HepG2 (cell line): ENCODE measurements around the gene TNK1. TPM values are rescaled to one million over a fixed set of nuclear protein-coding genes. Genes with fewer than 3 reads are reported as not detected.

Experiments used
- ATAC-seq: fragments of 200-7000 bp; cut with Tn5 transposase; 3 replicates; pipeline ENCODE4 v1.9.1; 2020; ENCODE audit warnings: mild to moderate bottlenecking, moderate library complexity
- BruUV-seq: library from RNA; stranded (reverse); fragments of 400-500 nt; replicated peaks from 2 replicates; lab custom pipeline; 2021; lab: Mats Ljungman, UMichigan
- CTCF ChIA-PET: fragments of 300-600 bp; formaldehyde crosslinking; extraction: SDS; loops from one replicate; lab custom pipeline; 2021; ENCODE audit warnings: low total read pairs, inconsistent platforms, low intra/inter-chr PET ratio; lab: Yijun Ruan, JAX
- POLR2A ChIA-PET: fragments of 350-600 bp; sonication (Branson Sonifier 250); formaldehyde crosslinking; loops from one replicate; lab custom pipeline; 2020; ENCODE audit warnings: antibody characterized with exemption, inconsistent platforms; lab: Yijun Ruan, JAX
- DNase-seq: peaks from one replicate; pipeline ENCODE4 v3.0.0-alpha.2; 2015; ENCODE audit warnings: low spot score
- FAIRE-seq: peaks from 3 replicates; lab custom pipeline; 2011; peaks lifted over from hg19 to GRCh38; lab: Jason Lieb, UNC
- H2AFZ ChIP-seq: one replicate; pipeline ENCODE4 v1.6.1; 2011; ENCODE audit warnings: low read length, inconsistent platforms
- H3K27ac ChIP-seq: fragments of 300-600 bp; 3 replicates; pipeline ENCODE4 v1.8.0; 2011; ENCODE audit warnings: mixed run types, mild to moderate bottlenecking, mixed read lengths, low read length, inconsistent platforms; ENCODE audit not compliant: insufficient read depth; ENCODE audit errors: extremely low read length
- H3K27me3 ChIP-seq, 2 experiments: fragments of 200-600 bp in 1 of 2; 2 replicates in 1 of 2; 3 replicates in 1 of 2; pipeline versions ENCODE4 v1.6.0 to v1.8.0; 2011; ENCODE audit warnings: low read length in 2 of 2, mild to moderate bottlenecking in 2 of 2, moderate library complexity in 2 of 2, inconsistent platforms in 1 of 2; ENCODE audit not compliant: insufficient read depth in 2 of 2, control insufficient read depth in 1 of 2
- H3K36me3 ChIP-seq, 2 experiments: fragments of 200-600 bp in 1 of 2; replicated peaks in 1 of 2; 2 replicates in 1 of 2; 3 replicates in 1 of 2; pipeline versions ENCODE4 v1.5.1 to v1.8.0; 2011; ENCODE audit warnings: low read length in 2 of 2, inconsistent platforms in 1 of 2; ENCODE audit not compliant: insufficient read depth in 2 of 2, control insufficient read depth in 1 of 2
- H3K4me1 ChIP-seq: 2 replicates; pipeline ENCODE4 v1.5.1; 2012; ENCODE audit warnings: low read length, inconsistent platforms; ENCODE audit not compliant: insufficient read depth
- H3K4me2 ChIP-seq: 2 replicates; pipeline ENCODE4 v1.6.0; 2011; ENCODE audit warnings: low read depth, low read length, inconsistent platforms
- H3K4me3 ChIP-seq, 3 experiments: fragments of 200-600 bp in 1 of 3; sonication (generic), shearing (Covaris generic) in 1 of 3; replicated peaks in 1 of 3; 2 replicates each; pipeline ENCODE4 v1.5.1; 2011 to 2016; ENCODE audit warnings: low read length in 3 of 3, inconsistent platforms in 2 of 3, low read depth in 2 of 3, mild to moderate bottlenecking in 2 of 3, control low read depth in 1 of 3, mixed read lengths in 1 of 3; ENCODE audit not compliant: insufficient read depth in 1 of 3
- H3K79me2 ChIP-seq: one replicate; pipeline ENCODE4 v1.6.1; 2011; ENCODE audit warnings: low read length, inconsistent platforms; ENCODE audit not compliant: insufficient read depth
- H3K9ac ChIP-seq: 2 replicates; pipeline ENCODE4 v1.6.0; 2011; ENCODE audit warnings: mild to moderate bottlenecking, low read depth, low read length, inconsistent platforms; ENCODE audit not compliant: insufficient read depth
- H3K9me3 ChIP-seq: 2 replicates; pipeline ENCODE4 v1.5.1; 2012; ENCODE audit warnings: mild to moderate bottlenecking, low read length
- H4K20me1 ChIP-seq: 2 replicates; pipeline ENCODE4 v1.6.0; 2011; ENCODE audit warnings: inconsistent platforms, mild to moderate bottlenecking, low read length, moderate library complexity; ENCODE audit not compliant: insufficient read depth
- EHMT2 ChIP-seq: fragments of 200-600 bp; sonication (generic); IDR thresholded peaks from 2 replicates; pipeline ENCODE4 v1.7.0; 2017; ENCODE audit warnings: antibody characterized with exemption, low read depth, low read length, borderline replicate concordance
- MTERF4 ChIP-seq: sonication (generic); formaldehyde crosslinking; IDR thresholded peaks from 2 replicates; pipeline ENCODE4 v1.8.0; 2023; ENCODE audit warnings: mild to moderate bottlenecking, missing genetic modification reagents
- NR2C2 ChIP-seq: sonication (generic); formaldehyde crosslinking; IDR thresholded peaks from 2 replicates; pipeline ENCODE4 v1.4.0; 2020; ENCODE audit warnings: missing genetic modification reagents, mild to moderate bottlenecking, moderate library complexity, borderline replicate concordance
- PCBP1 ChIP-seq: fragments of 200-400 bp; formaldehyde crosslinking; IDR thresholded peaks from 2 replicates; pipeline ENCODE4 v1.6.1; 2017; ENCODE audit warnings: mild to moderate bottlenecking, low read depth, low read length, borderline replicate concordance
- PCBP2 ChIP-seq: fragments of 200-400 bp; formaldehyde crosslinking; optimal IDR thresholded peaks from 2 replicates; pipeline ENCODE3; 2018; ENCODE audit warnings: low read length, low read depth; ENCODE audit not compliant: poor library complexity, severe bottlenecking
- SIN3B ChIP-seq: fragments of 150-350 bp; IDR thresholded peaks from 2 replicates; pipeline ENCODE4 v1.6.1; 2014; ENCODE audit warnings: low read length
- ZNF451 ChIP-seq: sonication (generic); formaldehyde crosslinking; IDR thresholded peaks from 2 replicates; pipeline ENCODE4 v1.5.0; 2020; ENCODE audit warnings: mild to moderate bottlenecking, missing genetic modification reagents
- ZNF530 ChIP-seq: sonication (generic); formaldehyde crosslinking; IDR thresholded peaks from 2 replicates; pipeline ENCODE4 v1.5.0; 2020; ENCODE audit warnings: low read depth, mild to moderate bottlenecking, missing genetic modification reagents
- ZNF674 ChIP-seq: sonication (generic); formaldehyde crosslinking; IDR thresholded peaks from 2 replicates; pipeline ENCODE4 v1.5.0; 2020; ENCODE audit warnings: low read depth, mild to moderate bottlenecking, missing genetic modification reagents
- WGBS: methylation state at CpG from one replicate; pipeline ENCODE4 v1.1.6; 2017; ENCODE audit warnings: low lambda C conversion rate; 5-methylcytosine and 5-hydroxymethylcytosine counted together
- in situ Hi-C: cut with HindIII; loops from 2 replicates; pipeline ENCODE4 v1.10.0; 2017; ENCODE audit warnings: low pct_unique_long_range_greater_than_20kb; ENCODE audit not compliant: extremely low pct_ligation_motif_present
- intact Hi-C: fragments of 100-400 bp; cut with micrococcal nuclease; formaldehyde crosslinking; loops from one replicate; pipeline ENCODE4 v1.10.0; 2022; ENCODE audit not compliant: unreplicated experiment
- polyA plus RNA-seq, 8 experiments: library from polyadenylated mRNA; depleted of rRNA in 3 of 8; stranded (reverse) in 7 of 8; unstranded in 1 of 8; fragments of >200 nt; fragmentation: Illumina TruSeq in 4 of 8; extraction: Trizol in 4 of 8; gene quantifications; 2 replicates each; pipeline versions ENCODE4 v1.2.1 to v1.2.3, GENCODE V29; 2011 to 2016; ENCODE audit warnings: low read depth in 4 of 8, missing spikeins in 1 of 8, mixed read lengths in 1 of 8; ENCODE audit not compliant: insufficient read depth in 1 of 8
- total RNA-seq, 5 experiments: library from RNA; depleted of rRNA; stranded (reverse); fragments of >200 nt; fragmentation: Illumina TruSeq; extraction: Trizol; gene quantifications; 2 replicates each; pipeline ENCODE4 v1.2.3, GENCODE V29; 2016; ENCODE audit warnings: low read depth in 1 of 5

The TNK1 gene
- total and polyA plus RNA-seq, 2 of the 13 experiments (the other 11 are each of a cell fraction or from before 2014, with no cell fraction given) = 2.0 to 3.5 TPM

- no peak for TF ChIP-seq NR2C2 (CRISPR knock-in tag)
- no peak for TF ChIP-seq ZNF451 (CRISPR knock-in tag)
- no peak for TF ChIP-seq SIN3B
- TF ChIP-seq, all 625 proteins: peak for 2
These were observed 25.8 kb upstream of the TNK1 start, which contains the start of gene TMEM95 (continued) for GRCh38 chr17:7355053-7355452.

- H3K4me3 ChIP-seq = no peak overlapping the region
- ATAC-seq (no peak), DNase-seq (no peak), FAIRE-seq (no peak)
- no peak overlapping the region for H2AFZ ChIP-seq
- no peaks in the 10 kb centered on the region for H3K36me3 ChIP-seq
- H3K9me3 ChIP-seq = no peaks in the 10 kb centered on the region
- CTCF ChIA-PET = interaction anchor here (0.9 to 2.0 kb wide), 3 partner anchors 44 to 204 kb away, joined by 3 to 11 read pairs (median 5); no protein-coding TSS in a partner anchor
- TF ChIP-seq EHMT2 = no peak
- peak; percentile 79 for TF ChIP-seq PCBP2
- TF ChIP-seq ZNF530 (CRISPR knock-in tag) = no peak
- TF ChIP-seq ZNF674 (CRISPR knock-in tag) = no peak
- TF ChIP-seq PCBP1 = peak; percentile 14; the same call in 1 of the 2 replicates
- 0 out of 2 replicates have a peak, but pooled peaks have one; percentile 21 for TF ChIP-seq MTERF4 (CRISPR knock-in tag)
- WGBS = 59% methylated on average over 8 of the region's 8 CpGs
- H3K27ac ChIP-seq = no peak overlapping the region
- in situ Hi-C loops (loop anchor here (5.0 kb wide), 1 partner anchor 82 kb away; the partner anchor contains the start of genes FGF11 and TMEM102), intact Hi-C loops (loop anchor here (5.0 to 10.0 kb wide), 4 partner anchors 47 to 209 kb away; partner anchors contain the start of genes POLR2A, SENP3, SLC35G6 and TMEM256)
- H4K20me1 ChIP-seq = no peaks in the 10 kb centered on the region
- POLR2A ChIA-PET = interaction anchor here (1.0 to 7.0 kb wide), 6 partner anchors 26 to 229 kb away, joined by 3 to 44 read pairs (median 4); partner anchors contain the start of genes CHRNB1, MPDU1, NEURL4 and POLR2A
- H3K4me1 ChIP-seq = peaks cover 26% of the 10 kb centered on the region
- H3K4me2 ChIP-seq = no peak overlapping the region
- BruUV-seq = no TSS peak
- H3K27me3 ChIP-seq = peaks cover 0 to 11% of the 10 kb centered on the region in 2 experiments; a peak in 2 of 5 replicates
- H3K9ac ChIP-seq = no peak overlapping the region
- H3K79me2 ChIP-seq = no peaks in the 10 kb centered on the region
These were observed 25.3 kb upstream of the TNK1 start for GRCh38 chr17:7355573-7355972.
